Panc1 (cell line): ENCODE data around the gene PLCD1. TPM values are rescaled to one million over a fixed set of nuclear protein-coding genes. Genes with fewer than 3 reads are reported as not detected.

Experiments
- ATAC-seq: fragments of 200-7000 bp; cut with Tn5 transposase; 2 replicates; pipeline ENCODE4 v1.9.1; 2020; ENCODE audit warnings: mild to moderate bottlenecking, moderate library complexity
- BruUV-seq: library from RNA; stranded (reverse); fragments of 400-500 nt; replicated peaks from 2 replicates; lab custom pipeline; 2021; lab: Mats Ljungman, UMichigan
- CTCF ChIA-PET: fragments of 300-600 bp; sonication (Branson Sonifier 250); formaldehyde crosslinking; loops from one replicate; lab custom pipeline; 2022; ENCODE audit warnings: antibody characterized with exemption; lab: Charles Lee
- POLR2A ChIA-PET: fragments of 300-600 bp; sonication (Branson Sonifier 250); formaldehyde crosslinking; loops from one replicate; lab custom pipeline; 2022; ENCODE audit warnings: antibody characterized with exemption; lab: Charles Lee
- DNase-seq: peaks from one replicate; pipeline ENCODE4 v3.0.0-alpha.2; 2010; ENCODE audit warnings: low read depth, low spot score
- H3K27ac ChIP-seq: 2 replicates; pipeline ENCODE4 v1.5.1; 2011; ENCODE audit warnings: mild to moderate bottlenecking, low read length, inconsistent platforms
- H3K27me3 ChIP-seq: fragments of 200-500 bp; sonication (Bioruptor generic); 2 replicates; pipeline ENCODE4 v1.6.0; 2014; ENCODE audit warnings: low read length, inconsistent platforms; ENCODE audit not compliant: control insufficient read depth, insufficient read depth
- H3K36me3 ChIP-seq: fragments of 200-500 bp; sonication (Bioruptor generic); 2 replicates; pipeline ENCODE4 v1.5.1; 2014; ENCODE audit warnings: inconsistent platforms, mild to moderate bottlenecking, low read length, moderate library complexity; ENCODE audit not compliant: control insufficient read depth, insufficient read depth
- H3K4me1 ChIP-seq: 2 replicates; pipeline ENCODE4 v1.5.1; 2011; ENCODE audit warnings: inconsistent platforms, mild to moderate bottlenecking, low read length, moderate library complexity; ENCODE audit not compliant: control insufficient read depth, insufficient read depth
- H3K4me3 ChIP-seq, 2 experiments: 2 replicates each; pipeline ENCODE4 v1.5.1; 2011 to 2012; ENCODE audit warnings: low read depth in 2 of 2, low read length in 2 of 2, mild to moderate bottlenecking in 2 of 2, inconsistent platforms in 1 of 2, moderate library complexity in 1 of 2
- H3K9me3 ChIP-seq: fragments of 200-500 bp; sonication (Bioruptor generic); 2 replicates; pipeline ENCODE4 v1.5.1; 2014; ENCODE audit warnings: low read depth, mild to moderate bottlenecking, inconsistent platforms, low read length, moderate library complexity; ENCODE audit not compliant: control insufficient read depth, insufficient read depth
- POLR2AphosphoS5 ChIP-seq: IDR thresholded peaks from 2 replicates; pipeline ENCODE4 v1.6.1; 2012; ENCODE audit warnings: mild to moderate bottlenecking, low read depth, low read length, moderate library complexity
- SIN3A ChIP-seq: IDR thresholded peaks from 2 replicates; pipeline ENCODE4 v1.6.1; 2012; ENCODE audit warnings: low read depth, mild to moderate bottlenecking, low read length, moderate library complexity, borderline replicate concordance; ENCODE audit not compliant: insufficient read depth
- TCF7L2 ChIP-seq: IDR thresholded peaks from 2 replicates; pipeline ENCODE4 v1.6.1; 2011; ENCODE audit warnings: mild to moderate bottlenecking, low read depth, low read length, inconsistent platforms
- in situ Hi-C: cut with HindIII; loops from 2 replicates; pipeline ENCODE4 v1.10.0; 2016; ENCODE audit warnings: low sequenced_read_pairs, low pct_unique_long_range_greater_than_20kb
- intact Hi-C: fragments of 100-400 bp; cut with micrococcal nuclease; formaldehyde crosslinking; loops from one replicate; pipeline ENCODE4 v1.10.0; 2022; ENCODE audit not compliant: unreplicated experiment
- total RNA-seq: library from RNA; stranded (reverse); gene quantifications from one replicate; pipeline ENCODE4 v1.2.1, GENCODE V29; 2021; ENCODE audit not compliant: unreplicated experiment
- TF ChIP-seq, protein P1 (sequence below), 2 experiments: IDR thresholded peaks; 2 replicates each; pipeline ENCODE4 v1.6.1; 2011 to 2012; ENCODE audit warnings: low read depth in 2 of 2, control low read depth in 1 of 2, low read length in 1 of 2, mild to moderate bottlenecking in 1 of 2, moderate library complexity in 1 of 2; ENCODE audit not compliant: insufficient read depth in 1 of 2
- TF ChIP-seq, protein P2 (sequence below): fragments of 450-650 bp; IDR thresholded peaks from 2 replicates; pipeline ENCODE4 v1.5.1; 2017; ENCODE audit warnings: mild to moderate bottlenecking

The PLCD1 gene
- total RNA-seq, 1 experiment from 2014 or later: 1.8 TPM

- DNase-seq: no peak
- no peaks in the 10 kb centered on the region for H3K27me3 ChIP-seq
- no peaks in the 10 kb centered on the region for H3K9me3 ChIP-seq
- H3K27ac ChIP-seq: no peak overlapping the region
- no peaks in the 10 kb centered on the region for H3K4me1 ChIP-seq
- intact Hi-C loops (no loop called here), in situ Hi-C loops (no loop called here)
- CTCF ChIA-PET: interaction anchor here (3.1 kb wide), 1 partner anchor 114 kb away, joined by 13 read pairs; no protein-coding TSS in a partner anchor
- TF ChIP-seq, protein P1, sequence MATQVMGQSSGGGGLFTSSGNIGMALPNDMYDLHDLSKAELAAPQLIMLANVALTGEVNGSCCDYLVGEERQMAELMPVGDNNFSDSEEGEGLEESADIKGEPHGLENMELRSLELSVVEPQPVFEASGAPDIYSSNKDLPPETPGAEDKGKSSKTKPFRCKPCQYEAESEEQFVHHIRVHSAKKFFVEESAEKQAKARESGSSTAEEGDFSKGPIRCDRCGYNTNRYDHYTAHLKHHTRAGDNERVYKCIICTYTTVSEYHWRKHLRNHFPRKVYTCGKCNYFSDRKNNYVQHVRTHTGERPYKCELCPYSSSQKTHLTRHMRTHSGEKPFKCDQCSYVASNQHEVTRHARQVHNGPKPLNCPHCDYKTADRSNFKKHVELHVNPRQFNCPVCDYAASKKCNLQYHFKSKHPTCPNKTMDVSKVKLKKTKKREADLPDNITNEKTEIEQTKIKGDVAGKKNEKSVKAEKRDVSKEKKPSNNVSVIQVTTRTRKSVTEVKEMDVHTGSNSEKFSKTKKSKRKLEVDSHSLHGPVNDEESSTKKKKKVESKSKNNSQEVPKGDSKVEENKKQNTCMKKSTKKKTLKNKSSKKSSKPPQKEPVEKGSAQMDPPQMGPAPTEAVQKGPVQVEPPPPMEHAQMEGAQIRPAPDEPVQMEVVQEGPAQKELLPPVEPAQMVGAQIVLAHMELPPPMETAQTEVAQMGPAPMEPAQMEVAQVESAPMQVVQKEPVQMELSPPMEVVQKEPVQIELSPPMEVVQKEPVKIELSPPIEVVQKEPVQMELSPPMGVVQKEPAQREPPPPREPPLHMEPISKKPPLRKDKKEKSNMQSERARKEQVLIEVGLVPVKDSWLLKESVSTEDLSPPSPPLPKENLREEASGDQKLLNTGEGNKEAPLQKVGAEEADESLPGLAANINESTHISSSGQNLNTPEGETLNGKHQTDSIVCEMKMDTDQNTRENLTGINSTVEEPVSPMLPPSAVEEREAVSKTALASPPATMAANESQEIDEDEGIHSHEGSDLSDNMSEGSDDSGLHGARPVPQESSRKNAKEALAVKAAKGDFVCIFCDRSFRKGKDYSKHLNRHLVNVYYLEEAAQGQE (IDR thresholded peaks at IDR 0.05; ENCODE audit: insufficient read depth in 1 of 2, low read depth in 2 of 2, low read length in 1 of 2): no peak
- no peak for TF ChIP-seq TCF7L2
- no peak for TF ChIP-seq SIN3A
- no peak for TF ChIP-seq POLR2AphosphoS5
- TF ChIP-seq, protein P2, sequence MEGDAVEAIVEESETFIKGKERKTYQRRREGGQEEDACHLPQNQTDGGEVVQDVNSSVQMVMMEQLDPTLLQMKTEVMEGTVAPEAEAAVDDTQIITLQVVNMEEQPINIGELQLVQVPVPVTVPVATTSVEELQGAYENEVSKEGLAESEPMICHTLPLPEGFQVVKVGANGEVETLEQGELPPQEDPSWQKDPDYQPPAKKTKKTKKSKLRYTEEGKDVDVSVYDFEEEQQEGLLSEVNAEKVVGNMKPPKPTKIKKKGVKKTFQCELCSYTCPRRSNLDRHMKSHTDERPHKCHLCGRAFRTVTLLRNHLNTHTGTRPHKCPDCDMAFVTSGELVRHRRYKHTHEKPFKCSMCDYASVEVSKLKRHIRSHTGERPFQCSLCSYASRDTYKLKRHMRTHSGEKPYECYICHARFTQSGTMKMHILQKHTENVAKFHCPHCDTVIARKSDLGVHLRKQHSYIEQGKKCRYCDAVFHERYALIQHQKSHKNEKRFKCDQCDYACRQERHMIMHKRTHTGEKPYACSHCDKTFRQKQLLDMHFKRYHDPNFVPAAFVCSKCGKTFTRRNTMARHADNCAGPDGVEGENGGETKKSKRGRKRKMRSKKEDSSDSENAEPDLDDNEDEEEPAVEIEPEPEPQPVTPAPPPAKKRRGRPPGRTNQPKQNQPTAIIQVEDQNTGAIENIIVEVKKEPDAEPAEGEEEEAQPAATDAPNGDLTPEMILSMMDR: no peak
- ATAC-seq: no peak
- H3K4me3 ChIP-seq: no peak overlapping the region
- no TSS peak for BruUV-seq
- POLR2A ChIA-PET: no interaction called here
- no peaks in the 10 kb centered on the region for H3K36me3 ChIP-seq
These were observed 59.8 kb downstream of the PLCD1 start for GRCh38 chr3:37969596-37970100.

DNA sequence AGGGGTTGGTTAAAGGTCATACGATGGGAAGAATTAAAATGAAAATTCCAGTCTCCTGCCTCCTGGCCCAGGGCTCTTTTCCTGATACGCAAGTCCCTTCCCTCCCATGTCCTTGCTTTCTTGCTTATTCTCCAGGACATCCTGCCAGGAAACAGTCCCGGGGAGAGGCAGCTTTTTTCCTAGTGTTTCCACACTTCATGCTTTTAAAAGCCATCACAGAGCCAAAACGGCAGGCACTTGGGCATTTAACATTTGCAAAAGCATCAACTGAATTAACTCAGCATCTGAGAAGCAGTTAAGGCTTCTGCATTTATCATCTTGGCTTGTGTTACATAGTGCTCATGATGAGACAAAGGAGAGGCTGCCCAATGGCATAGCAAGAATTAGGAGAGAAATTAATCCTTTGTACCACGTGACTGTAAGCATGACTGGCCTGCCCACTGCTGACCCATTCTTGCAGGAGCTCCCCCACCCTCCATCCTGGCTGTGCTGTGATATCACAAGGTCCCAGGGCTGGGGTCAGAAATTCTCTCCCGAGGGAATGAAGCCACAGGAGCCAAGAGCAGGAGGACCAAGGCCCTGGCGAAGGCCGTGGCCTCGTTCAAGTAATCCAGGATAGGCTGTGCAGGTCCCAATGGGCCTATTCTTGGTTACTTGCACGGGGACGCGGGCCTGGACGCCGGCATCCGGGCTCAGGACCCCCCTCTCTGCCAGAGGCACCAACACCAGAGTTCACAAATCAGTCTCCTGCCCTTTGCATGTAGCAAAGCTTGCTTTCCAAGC lies 60.4 kb downstream of the PLCD1 start:
- no peak overlapping the region for H3K27ac ChIP-seq
- no peaks in the 10 kb centered on the region for H3K9me3 ChIP-seq
- BruUV-seq: no TSS peak
- DNase-seq (no peak), ATAC-seq (no peak)
- POLR2A ChIA-PET: no interaction called here
- H3K27me3 ChIP-seq: no peaks in the 10 kb centered on the region
- H3K4me3 ChIP-seq: no peak overlapping the region
- no peak for TF ChIP-seq SIN3A
- TF ChIP-seq, protein P1 (IDR thresholded peaks at IDR 0.05; ENCODE audit: insufficient read depth in 1 of 2, low read depth in 2 of 2, low read length in 1 of 2): no peak
- TF ChIP-seq, protein P2: no peak
- TF ChIP-seq TCF7L2: no peak
- no peak for TF ChIP-seq POLR2AphosphoS5
- H3K36me3 ChIP-seq: no peaks in the 10 kb centered on the region
- CTCF ChIA-PET: interaction anchor here (3.1 kb wide), 1 partner anchor 113 kb away, joined by 13 read pairs; no protein-coding TSS in a partner anchor
- intact Hi-C loops: no loop called here
- H3K4me1 ChIP-seq: no peaks in the 10 kb centered on the region
- in situ Hi-C loops: no loop called here
